Cardiac fibroblast (primary cell): ENCODE results near the gene CSPG4.
"Not testable (repeated sequence)": the region's sequence is repeated elsewhere in the genome, so short reads cannot be mapped to it uniquely, and the experiment has no call there.

ENCODE experiments used
- DNase-seq, 2 donors: peaks; one replicate each; pipeline versions ENCODE4 v3.0.0 to v3.0.0-alpha.2; 2010; ENCODE audit warnings: low read depth in 2 of 2
- H3K4me3 ChIP-seq, 2 donors: replicated peaks in 1 of 2; 1 replicate in 1 of 2; 2 replicates in 1 of 2; pipeline ENCODE4 v1.5.1; 2011; ENCODE audit warnings: low read depth in 2 of 2, low read length in 2 of 2, mild to moderate bottlenecking in 2 of 2, moderate library complexity in 1 of 2
- CTCF ChIP-seq: IDR thresholded peaks from one replicate; pipeline ENCODE4 v1.5.1; 2011; ENCODE audit warnings: low read depth, mild to moderate bottlenecking, low read length, inconsistent platforms

The CSPG4 gene

DNA sequence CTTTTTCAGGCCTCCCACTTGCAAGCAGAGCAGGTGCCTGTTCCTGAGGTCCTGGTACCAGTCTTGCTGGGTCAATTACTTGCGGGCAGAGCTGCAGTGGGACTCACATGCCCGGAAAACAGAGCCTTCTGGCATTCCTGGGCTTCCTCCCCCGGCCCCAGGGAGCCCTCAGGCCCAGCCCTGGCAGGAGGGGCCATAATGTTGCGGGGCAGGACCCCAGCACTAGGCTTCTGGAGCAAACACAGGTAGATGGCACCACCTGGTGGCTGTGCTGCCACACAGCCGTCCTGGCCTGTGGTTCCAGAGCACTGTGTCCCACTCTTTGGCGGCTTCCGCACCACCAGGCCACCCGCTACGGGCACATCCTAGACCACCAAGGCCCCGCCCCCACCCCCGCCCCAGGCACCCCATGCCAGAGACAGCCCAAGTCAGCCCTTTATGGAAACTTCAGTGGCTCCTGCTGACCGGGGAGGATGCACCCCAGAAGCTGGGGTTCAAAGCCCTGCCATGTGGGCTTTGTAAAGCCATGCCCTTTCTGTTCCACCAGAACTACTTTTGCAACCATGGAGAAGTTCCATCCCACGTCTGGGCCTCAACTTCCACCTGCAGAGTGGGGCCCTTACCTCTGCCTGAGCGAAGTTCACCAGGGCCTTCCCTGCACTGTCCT lies 28.9 kb downstream of the CSPG4 start:
- DNase-seq, result peak; percentile 59 to 73
- TF ChIP-seq CTCF, result peak; percentile 68
- H3K4me3 ChIP-seq, result not testable (repeated sequence)

GRCh38 chr15:75682181-75683135 lies 30.2 kb downstream of the CSPG4 start:
- DNase-seq, result no peak
- TF ChIP-seq CTCF, result no peak
- no peak overlapping the region for H3K4me3 ChIP-seq

GRCh38 chr15:75680007-75680789 lies 32.5 kb downstream of the CSPG4 start:
- no peak overlapping the region for H3K4me3 ChIP-seq
- TF ChIP-seq CTCF, result no peak
- no peak for DNase-seq

DNA sequence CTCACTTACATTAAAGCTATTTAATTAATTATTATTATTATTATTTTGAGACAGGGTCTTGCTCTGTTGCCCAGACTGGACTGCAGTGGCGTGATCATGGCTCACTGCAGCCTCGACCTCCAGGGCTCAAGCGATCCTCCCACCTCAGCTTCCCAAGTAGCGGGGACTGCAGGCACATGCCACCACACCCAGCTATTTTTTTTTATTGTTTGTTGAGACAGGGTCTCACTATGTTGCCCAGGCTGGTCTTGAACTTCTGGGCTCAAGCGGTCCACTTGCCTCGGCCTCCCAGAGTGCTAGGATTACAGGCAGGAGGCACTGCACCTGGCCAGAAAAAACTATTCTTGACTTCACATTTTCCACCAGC lies 34.3 kb downstream of the CSPG4 start:
- not testable (repeated sequence) for H3K4me3 ChIP-seq, DNase-seq

DNA sequence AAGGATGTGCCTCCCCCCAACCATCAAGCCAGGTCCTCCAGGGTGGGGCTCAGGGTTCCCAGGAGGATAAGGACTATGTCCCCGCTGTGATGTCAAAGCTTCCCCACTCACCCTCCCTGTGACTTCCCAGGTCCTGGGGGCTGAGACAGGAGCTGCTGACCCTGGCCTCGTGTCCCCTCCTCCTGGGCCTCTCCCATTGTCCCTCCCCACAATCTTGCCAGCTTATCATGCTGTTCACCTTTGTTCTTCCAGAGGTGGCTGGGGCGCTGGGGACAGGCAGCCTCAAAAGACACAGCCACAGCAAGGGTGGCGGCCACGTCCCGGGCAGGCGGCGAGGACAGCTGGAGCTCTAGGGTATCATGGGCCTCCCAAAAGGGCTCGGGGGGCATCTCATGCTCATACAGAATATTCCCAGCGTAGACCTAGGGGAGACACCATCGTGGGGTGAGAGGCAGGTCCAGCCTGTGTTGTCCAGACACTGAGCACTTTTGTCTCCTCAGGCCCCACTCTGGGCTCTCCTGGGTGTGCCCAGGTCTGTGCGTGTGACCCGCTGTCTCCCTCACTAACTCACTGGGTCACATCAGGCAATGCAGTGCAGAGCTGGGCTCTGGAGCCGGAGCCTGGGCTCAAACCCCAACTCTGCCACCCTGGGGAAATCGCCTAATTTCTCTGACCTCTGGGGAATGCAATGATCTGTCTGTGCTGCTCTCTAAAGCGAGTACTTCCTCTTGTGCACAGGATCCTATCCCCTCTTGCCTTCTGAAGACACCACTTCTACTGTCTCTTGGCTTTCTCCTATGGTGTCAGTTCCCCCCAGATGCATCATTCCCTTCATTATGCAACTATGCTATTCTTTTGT lies 35.0 kb downstream of the CSPG4 start:
- no peak for TF ChIP-seq CTCF
- no peak overlapping the region for H3K4me3 ChIP-seq

GRCh38 chr15:75676688-75677464 lies 35.8 kb downstream of the CSPG4 start:
- no peak for TF ChIP-seq CTCF
- no peak overlapping the region for H3K4me3 ChIP-seq
- DNase-seq, result no peak

More for the DNA sequence above, 35.0 kb downstream of the CSPG4 start:
- DNase-seq, result no peak
